Measurements from ENCODE around the gene GABRG3. TPM values are rescaled to one million over a fixed set of nuclear protein-coding genes. Genes with fewer than 3 reads are reported as not detected.
A peak's percentile ranks its signal among the peaks of the same experiment; 100 is the strongest.

The GABRG3 gene
- total and polyA plus RNA-seq, 9 of the 15 experiments (the other 6 are each of a cell fraction or from before 2014, with no cell fraction given): 4.0 to 15.1 (median 11.2) TPM

DNA sequence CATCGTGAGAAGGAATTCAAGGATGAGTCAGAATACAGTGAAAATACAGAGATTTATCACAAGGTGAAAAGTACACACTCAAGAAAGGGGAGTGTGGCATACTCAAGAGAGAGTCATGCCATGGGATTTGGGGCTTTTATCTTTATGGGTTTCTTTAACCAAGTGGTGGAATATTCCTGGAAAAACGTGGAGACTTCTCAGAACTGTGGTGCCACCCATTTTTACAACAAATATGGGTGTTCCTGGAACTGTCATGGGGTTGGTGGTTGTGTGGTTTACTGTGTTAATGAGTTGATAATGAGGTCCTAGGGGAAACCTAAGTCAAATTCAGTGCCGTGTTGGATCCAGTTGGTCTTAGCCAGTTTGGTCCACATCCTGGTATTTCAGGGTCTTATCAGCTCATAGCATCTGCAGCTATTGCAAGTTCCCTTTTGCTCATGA is 497.2 kb downstream of the GABRG3 start (continued):
- no peak for TF ChIP-seq WHSC1 (IDR thresholded peaks at IDR 0.05; ENCODE audit: low read length)
- TF ChIP-seq, protein P1, sequence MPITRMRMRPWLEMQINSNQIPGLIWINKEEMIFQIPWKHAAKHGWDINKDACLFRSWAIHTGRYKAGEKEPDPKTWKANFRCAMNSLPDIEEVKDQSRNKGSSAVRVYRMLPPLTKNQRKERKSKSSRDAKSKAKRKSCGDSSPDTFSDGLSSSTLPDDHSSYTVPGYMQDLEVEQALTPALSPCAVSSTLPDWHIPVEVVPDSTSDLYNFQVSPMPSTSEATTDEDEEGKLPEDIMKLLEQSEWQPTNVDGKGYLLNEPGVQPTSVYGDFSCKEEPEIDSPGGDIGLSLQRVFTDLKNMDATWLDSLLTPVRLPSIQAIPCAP (CRISPR knock-in tag; IDR thresholded peaks at IDR 0.05; ENCODE audit: borderline replicate concordance): no peak
- TF ChIP-seq ZFX (CRISPR knock-in tag; IDR thresholded peaks at IDR 0.05): no peak
- TF ChIP-seq ZNF75A (CRISPR knock-in tag; IDR thresholded peaks at IDR 0.05): no peak
- TF ChIP-seq CBX5 (IDR thresholded peaks at IDR 0.05; ENCODE audit: borderline replicate concordance, low read depth): no peak
- TF ChIP-seq, protein P2, sequence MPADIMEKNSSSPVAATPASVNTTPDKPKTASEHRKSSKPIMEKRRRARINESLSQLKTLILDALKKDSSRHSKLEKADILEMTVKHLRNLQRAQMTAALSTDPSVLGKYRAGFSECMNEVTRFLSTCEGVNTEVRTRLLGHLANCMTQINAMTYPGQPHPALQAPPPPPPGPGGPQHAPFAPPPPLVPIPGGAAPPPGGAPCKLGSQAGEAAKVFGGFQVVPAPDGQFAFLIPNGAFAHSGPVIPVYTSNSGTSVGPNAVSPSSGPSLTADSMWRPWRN (IDR thresholded peaks at IDR 0.05; ENCODE audit: low read depth): peak; percentile 81
- TF ChIP-seq POLR3A (IDR thresholded peaks at IDR 0.05; ENCODE audit: borderline replicate concordance, extremely low read depth, insufficient read depth, insufficient read length): no peak
- no peak for TF ChIP-seq TRIM28 (IDR thresholded peaks at IDR 0.05)
- no peak for TF ChIP-seq ZNF444 (CRISPR knock-in tag; IDR thresholded peaks at IDR 0.05)
- TF ChIP-seq, protein P3, sequence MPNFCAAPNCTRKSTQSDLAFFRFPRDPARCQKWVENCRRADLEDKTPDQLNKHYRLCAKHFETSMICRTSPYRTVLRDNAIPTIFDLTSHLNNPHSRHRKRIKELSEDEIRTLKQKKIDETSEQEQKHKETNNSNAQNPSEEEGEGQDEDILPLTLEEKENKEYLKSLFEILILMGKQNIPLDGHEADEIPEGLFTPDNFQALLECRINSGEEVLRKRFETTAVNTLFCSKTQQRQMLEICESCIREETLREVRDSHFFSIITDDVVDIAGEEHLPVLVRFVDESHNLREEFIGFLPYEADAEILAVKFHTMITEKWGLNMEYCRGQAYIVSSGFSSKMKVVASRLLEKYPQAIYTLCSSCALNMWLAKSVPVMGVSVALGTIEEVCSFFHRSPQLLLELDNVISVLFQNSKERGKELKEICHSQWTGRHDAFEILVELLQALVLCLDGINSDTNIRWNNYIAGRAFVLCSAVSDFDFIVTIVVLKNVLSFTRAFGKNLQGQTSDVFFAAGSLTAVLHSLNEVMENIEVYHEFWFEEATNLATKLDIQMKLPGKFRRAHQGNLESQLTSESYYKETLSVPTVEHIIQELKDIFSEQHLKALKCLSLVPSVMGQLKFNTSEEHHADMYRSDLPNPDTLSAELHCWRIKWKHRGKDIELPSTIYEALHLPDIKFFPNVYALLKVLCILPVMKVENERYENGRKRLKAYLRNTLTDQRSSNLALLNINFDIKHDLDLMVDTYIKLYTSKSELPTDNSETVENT (CRISPR knock-in tag; IDR thresholded peaks at IDR 0.05): no peak
- TF ChIP-seq, protein P4, sequence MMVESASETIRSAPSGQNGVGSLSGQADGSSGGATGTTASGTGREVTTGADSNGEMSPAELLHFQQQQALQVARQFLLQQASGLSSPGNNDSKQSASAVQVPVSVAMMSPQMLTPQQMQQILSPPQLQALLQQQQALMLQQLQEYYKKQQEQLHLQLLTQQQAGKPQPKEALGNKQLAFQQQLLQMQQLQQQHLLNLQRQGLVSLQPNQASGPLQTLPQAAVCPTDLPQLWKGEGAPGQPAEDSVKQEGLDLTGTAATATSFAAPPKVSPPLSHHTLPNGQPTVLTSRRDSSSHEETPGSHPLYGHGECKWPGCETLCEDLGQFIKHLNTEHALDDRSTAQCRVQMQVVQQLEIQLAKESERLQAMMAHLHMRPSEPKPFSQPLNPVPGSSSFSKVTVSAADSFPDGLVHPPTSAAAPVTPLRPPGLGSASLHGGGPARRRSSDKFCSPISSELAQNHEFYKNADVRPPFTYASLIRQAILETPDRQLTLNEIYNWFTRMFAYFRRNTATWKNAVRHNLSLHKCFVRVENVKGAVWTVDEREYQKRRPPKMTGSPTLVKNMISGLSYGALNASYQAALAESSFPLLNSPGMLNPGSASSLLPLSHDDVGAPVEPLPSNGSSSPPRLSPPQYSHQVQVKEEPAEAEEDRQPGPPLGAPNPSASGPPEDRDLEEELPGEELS (CRISPR knock-in tag; IDR thresholded peaks at IDR 0.05; ENCODE audit: borderline replicate concordance): no peak
- no peak for TF ChIP-seq RBM34 (IDR thresholded peaks at IDR 0.05; ENCODE audit: borderline replicate concordance, insufficient read depth, low read length)
- no peak for TF ChIP-seq ELF4 (CRISPR knock-in tag; IDR thresholded peaks at IDR 0.05)
- no peak for TF ChIP-seq MTF1 (CRISPR knock-in tag; IDR thresholded peaks at IDR 0.05; ENCODE audit: borderline replicate concordance)
- no peak for TF ChIP-seq ZKSCAN8 (CRISPR knock-in tag; IDR thresholded peaks at IDR 0.05)
- TF ChIP-seq SRSF9 (IDR thresholded peaks at IDR 0.05; ENCODE audit: borderline replicate concordance, low read depth, low read length): no peak
- no peak for TF ChIP-seq MEF2A (IDR thresholded peaks at IDR 0.05; ENCODE audit: control insufficient read depth, low read depth, low read length)
- no peak for TF ChIP-seq NFIC (IDR thresholded peaks at IDR 0.05)
- no peak for TF ChIP-seq NEUROD1 (IDR thresholded peaks at IDR 0.05; ENCODE audit: borderline replicate concordance, low read depth, low read length, partially characterized antibody)
- no peak for TF ChIP-seq DACH1 (IDR thresholded peaks at IDR 0.05; ENCODE audit: partially characterized antibody)
- no peak for TF ChIP-seq FOXA1 (IDR thresholded peaks at IDR 0.05; ENCODE audit: borderline replicate concordance)
- no peak for TF ChIP-seq ZNF146 (CRISPR knock-in tag; IDR thresholded peaks at IDR 0.05; ENCODE audit: unreplicated experiment)
- TF ChIP-seq, protein P5, sequence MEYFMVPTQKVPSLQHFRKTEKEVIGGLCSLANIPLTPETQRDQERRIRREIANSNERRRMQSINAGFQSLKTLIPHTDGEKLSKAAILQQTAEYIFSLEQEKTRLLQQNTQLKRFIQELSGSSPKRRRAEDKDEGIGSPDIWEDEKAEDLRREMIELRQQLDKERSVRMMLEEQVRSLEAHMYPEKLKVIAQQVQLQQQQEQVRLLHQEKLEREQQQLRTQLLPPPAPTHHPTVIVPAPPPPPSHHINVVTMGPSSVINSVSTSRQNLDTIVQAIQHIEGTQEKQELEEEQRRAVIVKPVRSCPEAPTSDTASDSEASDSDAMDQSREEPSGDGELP (CRISPR knock-in tag; IDR thresholded peaks at IDR 0.05; ENCODE audit: borderline replicate concordance): no peak
- TF ChIP-seq ZFP36 (IDR thresholded peaks at IDR 0.05; ENCODE audit: low read depth, low read length, partially characterized antibody): no peak

All from K562 (cell line).